ENCODE data around the gene SHF.

DNA sequence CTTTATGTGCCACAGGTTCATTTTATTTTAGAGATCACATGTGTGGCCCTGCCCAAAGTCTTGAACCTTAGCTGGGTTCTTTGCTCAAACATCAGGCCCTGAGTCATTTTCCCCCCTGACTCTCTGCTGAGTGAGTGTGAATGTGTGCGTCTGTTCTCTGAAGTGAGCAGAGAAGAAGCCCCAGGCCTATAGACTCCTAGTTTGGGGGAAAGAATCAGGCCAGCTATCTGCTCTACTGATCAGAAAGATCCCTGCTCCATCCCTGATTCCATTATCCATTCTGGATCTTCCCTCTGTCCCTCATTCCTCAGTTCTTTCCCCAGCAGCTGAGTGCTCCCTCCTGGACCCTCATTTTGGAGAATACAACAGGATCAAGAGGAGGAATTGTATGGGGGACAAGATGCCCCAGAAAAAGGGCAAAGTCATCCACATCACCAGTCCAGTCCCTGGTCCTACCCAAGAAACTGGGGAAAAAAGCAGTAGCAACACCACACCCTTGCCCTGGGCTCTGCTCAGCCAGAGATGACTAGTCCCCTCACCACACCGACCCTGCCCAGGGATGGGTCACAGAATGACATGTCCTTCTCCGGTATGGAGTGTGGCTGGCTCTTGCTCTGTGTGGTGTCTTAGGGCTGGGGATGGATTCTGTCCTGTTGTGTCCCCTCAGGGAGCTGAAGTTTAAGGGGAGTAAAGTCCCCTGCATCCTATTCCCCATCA lies 54.8 kb downstream of the SHF start:
- TF ChIP-seq, protein P1, sequence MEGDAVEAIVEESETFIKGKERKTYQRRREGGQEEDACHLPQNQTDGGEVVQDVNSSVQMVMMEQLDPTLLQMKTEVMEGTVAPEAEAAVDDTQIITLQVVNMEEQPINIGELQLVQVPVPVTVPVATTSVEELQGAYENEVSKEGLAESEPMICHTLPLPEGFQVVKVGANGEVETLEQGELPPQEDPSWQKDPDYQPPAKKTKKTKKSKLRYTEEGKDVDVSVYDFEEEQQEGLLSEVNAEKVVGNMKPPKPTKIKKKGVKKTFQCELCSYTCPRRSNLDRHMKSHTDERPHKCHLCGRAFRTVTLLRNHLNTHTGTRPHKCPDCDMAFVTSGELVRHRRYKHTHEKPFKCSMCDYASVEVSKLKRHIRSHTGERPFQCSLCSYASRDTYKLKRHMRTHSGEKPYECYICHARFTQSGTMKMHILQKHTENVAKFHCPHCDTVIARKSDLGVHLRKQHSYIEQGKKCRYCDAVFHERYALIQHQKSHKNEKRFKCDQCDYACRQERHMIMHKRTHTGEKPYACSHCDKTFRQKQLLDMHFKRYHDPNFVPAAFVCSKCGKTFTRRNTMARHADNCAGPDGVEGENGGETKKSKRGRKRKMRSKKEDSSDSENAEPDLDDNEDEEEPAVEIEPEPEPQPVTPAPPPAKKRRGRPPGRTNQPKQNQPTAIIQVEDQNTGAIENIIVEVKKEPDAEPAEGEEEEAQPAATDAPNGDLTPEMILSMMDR (optimal IDR thresholded peaks at IDR 0.05 in 1 of 3, IDR thresholded peaks at IDR 0.05 in 1 of 3, conservative IDR thresholded peaks at IDR 0.05 in 1 of 3; ENCODE audit: extremely low read depth in 1 of 3, insufficient read depth in 2 of 3, low read length in 3 of 3) = no peak
- TF ChIP-seq EZH2 (IDR thresholded peaks at IDR 0.05; ENCODE audit: low read length) = no peak

Measured in keratinocyte (primary cell).